Esophagus muscularis mucosa (tissue), 3 donors: ENCODE data around the gene EFNA1.

Experiments used
- POLR2A ChIP-seq: fragments of 450-650 bp; IDR thresholded peaks from one replicate; pipeline ENCODE4 v1.6.1; 2017; ENCODE audit warnings: antibody characterized with exemption, moderate library complexity, mild to moderate bottlenecking, low read depth
- TF ChIP-seq, protein P1 (sequence below), 3 experiments: fragments of 200-600 bp in 2 of 3; fragments of 450-650 bp in 1 of 3; sonication (generic) in 2 of 3; IDR thresholded peaks; one replicate each; pipeline ENCODE4 v1.5.1; 2017 to 2019; ENCODE audit warnings: antibody characterized with exemption in 3 of 3, mild to moderate bottlenecking in 2 of 3, moderate library complexity in 1 of 3

DNA sequence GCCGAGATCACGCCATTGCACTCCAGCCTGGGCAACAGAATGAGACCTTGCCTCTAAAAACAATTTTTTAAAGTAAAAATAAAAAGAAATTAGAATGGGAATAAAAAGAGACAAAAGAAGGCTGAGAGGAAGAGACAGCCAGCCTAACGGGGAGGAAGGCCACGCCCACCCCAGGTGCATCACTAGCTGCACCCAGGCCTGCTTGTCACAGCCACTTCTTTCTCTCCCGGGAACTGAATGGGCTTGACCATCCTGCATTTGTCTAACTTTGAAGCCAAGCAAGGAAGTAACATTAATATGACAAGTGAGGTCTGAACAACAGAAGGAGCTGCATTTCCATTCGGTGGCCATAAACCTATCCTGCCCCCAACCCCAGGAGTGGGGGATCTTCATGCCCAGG lies 20.8 kb upstream of the EFNA1 start:
- no peak for TF ChIP-seq POLR2A
- TF ChIP-seq, protein P1, sequence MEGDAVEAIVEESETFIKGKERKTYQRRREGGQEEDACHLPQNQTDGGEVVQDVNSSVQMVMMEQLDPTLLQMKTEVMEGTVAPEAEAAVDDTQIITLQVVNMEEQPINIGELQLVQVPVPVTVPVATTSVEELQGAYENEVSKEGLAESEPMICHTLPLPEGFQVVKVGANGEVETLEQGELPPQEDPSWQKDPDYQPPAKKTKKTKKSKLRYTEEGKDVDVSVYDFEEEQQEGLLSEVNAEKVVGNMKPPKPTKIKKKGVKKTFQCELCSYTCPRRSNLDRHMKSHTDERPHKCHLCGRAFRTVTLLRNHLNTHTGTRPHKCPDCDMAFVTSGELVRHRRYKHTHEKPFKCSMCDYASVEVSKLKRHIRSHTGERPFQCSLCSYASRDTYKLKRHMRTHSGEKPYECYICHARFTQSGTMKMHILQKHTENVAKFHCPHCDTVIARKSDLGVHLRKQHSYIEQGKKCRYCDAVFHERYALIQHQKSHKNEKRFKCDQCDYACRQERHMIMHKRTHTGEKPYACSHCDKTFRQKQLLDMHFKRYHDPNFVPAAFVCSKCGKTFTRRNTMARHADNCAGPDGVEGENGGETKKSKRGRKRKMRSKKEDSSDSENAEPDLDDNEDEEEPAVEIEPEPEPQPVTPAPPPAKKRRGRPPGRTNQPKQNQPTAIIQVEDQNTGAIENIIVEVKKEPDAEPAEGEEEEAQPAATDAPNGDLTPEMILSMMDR (IDR thresholded peaks at IDR 0.05) = no peak
